ENCODE measurements around the gene VILL.
"Not testable (repeated sequence)": the region's sequence is repeated elsewhere in the genome, so short reads cannot be mapped to it uniquely, and the experiment has no call there.

DNA sequence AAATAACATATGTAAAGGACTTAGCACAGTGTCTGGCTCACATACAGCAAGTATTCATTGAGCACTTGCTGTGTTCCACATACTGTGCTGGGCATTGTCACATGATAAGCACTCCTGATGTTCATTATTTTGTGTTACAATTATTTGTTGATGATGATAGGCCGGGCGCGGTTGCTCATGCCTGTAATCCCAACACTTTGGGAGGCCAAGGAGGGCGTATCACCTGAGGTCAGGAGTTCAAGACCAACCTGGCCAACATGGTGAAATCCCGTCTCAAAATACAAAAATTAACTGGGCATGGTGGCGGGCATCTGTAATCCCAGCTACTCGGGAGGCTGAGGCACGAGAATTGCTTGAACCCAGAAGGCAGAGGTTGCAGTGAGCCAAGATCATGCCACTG lies 18.5 kb upstream of the VILL start:
- not testable (repeated sequence) for TF ChIP-seq CTCF (IDR thresholded peaks at IDR 0.05; ENCODE audit: low read length); EZH2 (optimal IDR thresholded peaks at IDR 0.05; ENCODE audit: low read depth, low read length); EZH2phosphoT487 (IDR thresholded peaks at IDR 0.05; ENCODE audit: low read length)
